PC-3 (cell line): ENCODE measurements around the gene CCDC71L.

Experiments used
- EZH2 ChIP-seq: fragments of 300-600 bp; sonication (generic); IDR thresholded peaks from one replicate; pipeline ENCODE4 v1.6.1; 2017; ENCODE audit warnings: antibody characterized with exemption, mild to moderate bottlenecking, low read length; ENCODE audit not compliant: unreplicated experiment
- EZH2phosphoT487 ChIP-seq: fragments of 300-600 bp; sonication (generic); IDR thresholded peaks from 2 replicates; pipeline ENCODE4 v1.6.1; 2018; ENCODE audit warnings: mild to moderate bottlenecking, antibody characterized with exemption, low read length, borderline replicate concordance
- TF ChIP-seq, protein P1 (sequence below): fragments of 300-600 bp; sonication (generic); conservative IDR thresholded peaks from 2 replicates; pipeline ENCODE4 v1.5.1; 2017; ENCODE audit warnings: antibody characterized with exemption, low read depth, mild to moderate bottlenecking, low read length

DNA sequence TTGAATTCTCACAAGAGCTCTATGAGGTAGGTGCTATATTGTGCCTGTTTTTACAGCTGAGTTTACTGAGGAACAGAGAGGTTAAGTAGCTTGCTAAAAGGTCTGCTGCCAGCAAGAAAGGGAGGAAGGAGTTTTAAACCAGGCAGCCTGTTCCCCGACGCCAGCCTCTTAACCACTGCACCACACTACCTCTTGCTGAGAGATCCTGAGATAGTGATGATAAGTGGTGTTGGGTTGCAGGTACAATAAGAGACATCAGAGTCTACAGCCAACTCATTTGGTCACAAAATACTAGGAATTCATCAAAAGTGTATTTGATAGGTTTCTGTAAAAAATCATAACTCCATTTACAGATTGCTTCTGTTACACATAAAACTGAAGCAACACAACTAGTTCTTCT lies 8.0 kb downstream of the CCDC71L start:
- no peak for TF ChIP-seq EZH2
- TF ChIP-seq, protein P1, sequence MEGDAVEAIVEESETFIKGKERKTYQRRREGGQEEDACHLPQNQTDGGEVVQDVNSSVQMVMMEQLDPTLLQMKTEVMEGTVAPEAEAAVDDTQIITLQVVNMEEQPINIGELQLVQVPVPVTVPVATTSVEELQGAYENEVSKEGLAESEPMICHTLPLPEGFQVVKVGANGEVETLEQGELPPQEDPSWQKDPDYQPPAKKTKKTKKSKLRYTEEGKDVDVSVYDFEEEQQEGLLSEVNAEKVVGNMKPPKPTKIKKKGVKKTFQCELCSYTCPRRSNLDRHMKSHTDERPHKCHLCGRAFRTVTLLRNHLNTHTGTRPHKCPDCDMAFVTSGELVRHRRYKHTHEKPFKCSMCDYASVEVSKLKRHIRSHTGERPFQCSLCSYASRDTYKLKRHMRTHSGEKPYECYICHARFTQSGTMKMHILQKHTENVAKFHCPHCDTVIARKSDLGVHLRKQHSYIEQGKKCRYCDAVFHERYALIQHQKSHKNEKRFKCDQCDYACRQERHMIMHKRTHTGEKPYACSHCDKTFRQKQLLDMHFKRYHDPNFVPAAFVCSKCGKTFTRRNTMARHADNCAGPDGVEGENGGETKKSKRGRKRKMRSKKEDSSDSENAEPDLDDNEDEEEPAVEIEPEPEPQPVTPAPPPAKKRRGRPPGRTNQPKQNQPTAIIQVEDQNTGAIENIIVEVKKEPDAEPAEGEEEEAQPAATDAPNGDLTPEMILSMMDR = no peak
- no peak for TF ChIP-seq EZH2phosphoT487
